HepG2 (cell line): ENCODE measurements around the gene CHKA. TPM values are rescaled to one million over a fixed set of nuclear protein-coding genes. Genes with fewer than 3 reads are reported as not detected.

ENCODE experiments used
- ARNT2 ChIP-seq: sonication (generic); formaldehyde crosslinking; IDR thresholded peaks from 2 replicates; pipeline ENCODE4 v1.8.0; 2022; ENCODE audit warnings: mild to moderate bottlenecking, low read depth, missing genetic modification reagents, moderate library complexity
- CBFB ChIP-seq: sonication (generic); formaldehyde crosslinking; IDR thresholded peaks from 2 replicates; pipeline ENCODE4 v1.4.0; 2020; ENCODE audit warnings: missing genetic modification reagents
- CEBPG ChIP-seq: IDR thresholded peaks from 2 replicates; pipeline ENCODE4 v1.6.1; 2016
- GABPB1 ChIP-seq: IDR thresholded peaks from 2 replicates; pipeline ENCODE4 v1.6.1; 2016; ENCODE audit warnings: mild to moderate bottlenecking, missing genetic modification reagents, moderate library complexity, missing compliant biosample characterization
- HMGXB4 ChIP-seq, 2 experiments: sonication (generic) in 1 of 2; formaldehyde crosslinking in 1 of 2; IDR thresholded peaks; 2 replicates each; pipeline versions ENCODE4 v1.4.0 to v1.6.1; 2018 to 2020; ENCODE audit warnings: missing genetic modification reagents in 2 of 2, borderline replicate concordance in 1 of 2, low read depth in 1 of 2, mild to moderate bottlenecking in 1 of 2, missing biosample characterization in 1 of 2
- HOXA3 ChIP-seq: sonication (generic); formaldehyde crosslinking; IDR thresholded peaks from 2 replicates; pipeline ENCODE4 v1.5.0; 2020; ENCODE audit warnings: missing genetic modification reagents
- NFKBIZ ChIP-seq: IDR thresholded peaks from 2 replicates; pipeline ENCODE4 v1.6.1; 2018; ENCODE audit warnings: missing genetic modification reagents, missing compliant biosample characterization
- NR2F2 ChIP-seq: IDR thresholded peaks from 2 replicates; pipeline ENCODE4 v1.6.1; 2012; ENCODE audit warnings: low read depth, inconsistent platforms, borderline replicate concordance
- SIN3A ChIP-seq: IDR thresholded peaks from 2 replicates; pipeline ENCODE4 v1.6.1; 2011; ENCODE audit warnings: low read depth, mild to moderate bottlenecking, control low read depth, low read length, borderline replicate concordance
- SKI ChIP-seq: fragments of 450-650 bp; IDR thresholded peaks from one replicate; pipeline ENCODE4 v1.6.1; 2018; ENCODE audit warnings: mild to moderate bottlenecking; ENCODE audit not compliant: partially characterized antibody
- SOX5 ChIP-seq: IDR thresholded peaks from 2 replicates; pipeline ENCODE4 v1.6.1; 2016; ENCODE audit warnings: borderline replicate concordance
- SOX6 ChIP-seq, 2 experiments: fragments of 450-650 bp in 1 of 2; sonication (generic) in 1 of 2; formaldehyde crosslinking in 1 of 2; IDR thresholded peaks; 2 replicates each; pipeline versions ENCODE4 v1.4.0 to v1.6.1; 2017 to 2020; ENCODE audit warnings: antibody characterized with exemption in 1 of 2, mild to moderate bottlenecking in 1 of 2, missing genetic modification reagents in 1 of 2
- TCF7 ChIP-seq: sonication (generic); IDR thresholded peaks from 2 replicates; pipeline ENCODE4 v1.6.1; 2016; ENCODE audit warnings: antibody characterized with exemption, low read depth
- TFAP4 ChIP-seq: sonication (generic); IDR thresholded peaks from 2 replicates; pipeline ENCODE4 v1.6.1; 2016; ENCODE audit warnings: low read depth, borderline replicate concordance
- ZBTB38 ChIP-seq: sonication (generic); formaldehyde crosslinking; IDR thresholded peaks from 2 replicates; pipeline ENCODE4 v1.5.1; 2020; ENCODE audit warnings: mild to moderate bottlenecking, missing genetic modification reagents
- ZNF3 ChIP-seq: IDR thresholded peaks from 2 replicates; pipeline ENCODE4 v1.7.0; 2017; ENCODE audit warnings: inconsistent platforms
- ZNF503 ChIP-seq: sonication (generic); formaldehyde crosslinking; IDR thresholded peaks from 2 replicates; pipeline ENCODE4 v1.4.0; 2020; ENCODE audit warnings: missing genetic modification reagents
- ZNF589 ChIP-seq: sonication (generic); formaldehyde crosslinking; conservative IDR thresholded peaks from 2 replicates; pipeline ENCODE4 v1.8.0; 2022; ENCODE audit warnings: mild to moderate bottlenecking, moderate library complexity, missing genetic modification reagents
- ZNF614 ChIP-seq: IDR thresholded peaks from 2 replicates; pipeline ENCODE4 v1.6.1; 2018; ENCODE audit warnings: missing biosample characterization, missing genetic modification reagents, inconsistent platforms, borderline replicate concordance
- polyA plus RNA-seq, 8 experiments: library from polyadenylated mRNA; depleted of rRNA in 3 of 8; stranded (reverse) in 7 of 8; unstranded in 1 of 8; fragments of >200 nt; fragmentation: Illumina TruSeq in 4 of 8; extraction: Trizol in 4 of 8; gene quantifications; 2 replicates each; pipeline versions ENCODE4 v1.2.1 to v1.2.3, GENCODE V29; 2011 to 2016; ENCODE audit warnings: low read depth in 4 of 8, missing spikeins in 1 of 8, mixed read lengths in 1 of 8; ENCODE audit not compliant: insufficient read depth in 1 of 8
- total RNA-seq, 5 experiments: library from RNA; depleted of rRNA; stranded (reverse); fragments of >200 nt; fragmentation: Illumina TruSeq; extraction: Trizol; gene quantifications; 2 replicates each; pipeline ENCODE4 v1.2.3, GENCODE V29; 2016; ENCODE audit warnings: low read depth in 1 of 5
- TF ChIP-seq, protein P1 (sequence below): IDR thresholded peaks from 2 replicates; pipeline ENCODE4 v1.6.1; 2018; ENCODE audit warnings: missing genetic modification reagents, mild to moderate bottlenecking, missing compliant biosample characterization
- TF ChIP-seq, protein P2 (sequence below): sonication (generic); formaldehyde crosslinking; IDR thresholded peaks from 2 replicates; pipeline ENCODE4 v1.5.0; 2020; ENCODE audit warnings: missing genetic modification reagents

Gene CHKA
- total and polyA plus RNA-seq, 2 of the 13 experiments (the other 11 are each of a cell fraction or from before 2014, with no cell fraction given) = 71.6 to 92.7 TPM

GRCh38 chr11:68099474-68100405, 21.4 kb downstream of the CHKA start (continued):
- TF ChIP-seq ZNF503 (CRISPR knock-in tag) = peak; percentile 97
- peak; percentile 87; the same call in 1 of the 2 replicates for TF ChIP-seq NR2F2
- peak; percentile 89 for TF ChIP-seq CEBPG
- TF ChIP-seq ARNT2 (CRISPR knock-in tag) = peak; percentile 31; the same call in 1 of the 2 replicates
- TF ChIP-seq GABPB1 (CRISPR knock-in tag) = peak; percentile 47; the same call in 1 of the 2 replicates
- TF ChIP-seq SKI = peak; percentile 89
- TF ChIP-seq, protein P1, sequence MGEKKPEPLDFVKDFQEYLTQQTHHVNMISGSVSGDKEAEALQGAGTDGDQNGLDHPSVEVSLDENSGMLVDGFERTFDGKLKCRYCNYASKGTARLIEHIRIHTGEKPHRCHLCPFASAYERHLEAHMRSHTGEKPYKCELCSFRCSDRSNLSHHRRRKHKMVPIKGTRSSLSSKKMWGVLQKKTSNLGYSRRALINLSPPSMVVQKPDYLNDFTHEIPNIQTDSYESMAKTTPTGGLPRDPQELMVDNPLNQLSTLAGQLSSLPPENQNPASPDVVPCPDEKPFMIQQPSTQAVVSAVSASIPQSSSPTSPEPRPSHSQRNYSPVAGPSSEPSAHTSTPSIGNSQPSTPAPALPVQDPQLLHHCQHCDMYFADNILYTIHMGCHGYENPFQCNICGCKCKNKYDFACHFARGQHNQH = peak; percentile 90
- TF ChIP-seq NFKBIZ (CRISPR knock-in tag) = peak; percentile 63; the same call in 1 of the 2 replicates
- TF ChIP-seq ZNF614 (CRISPR knock-in tag) = peak; percentile 81; the same call in 1 of the 2 replicates
- TF ChIP-seq TCF7 = peak; percentile 99
- peak; percentile 48 to 69; a peak in 3 of 4 replicates for TF ChIP-seq HMGXB4 (CRISPR knock-in tag; IDR thresholded peaks at IDR 0.05; ENCODE audit: borderline replicate concordance in 1 of 2, low read depth in 1 of 2)
- peak; percentile 79; the same call in 1 of the 2 replicates for TF ChIP-seq SIN3A
- no peak for TF ChIP-seq SOX6 (IDR thresholded peaks at IDR 0.05)
- TF ChIP-seq SOX6 (CRISPR knock-in tag; IDR thresholded peaks at IDR 0.05) = peak; percentile 93
- TF ChIP-seq SOX5 (CRISPR knock-in tag) = peak; percentile 89
- peak; percentile 83 for TF ChIP-seq HOXA3 (CRISPR knock-in tag)
- 0 out of 2 replicates have a peak, but pooled peaks have one; percentile 25 for TF ChIP-seq ZNF589 (CRISPR knock-in tag)
- TF ChIP-seq CBFB (CRISPR knock-in tag) = peak; percentile 64
- TF ChIP-seq TFAP4 = peak; percentile 71; the same call in 1 of the 2 replicates
- peak; percentile 81 for TF ChIP-seq ZNF3 (CRISPR knock-in tag)
- TF ChIP-seq, protein P2, sequence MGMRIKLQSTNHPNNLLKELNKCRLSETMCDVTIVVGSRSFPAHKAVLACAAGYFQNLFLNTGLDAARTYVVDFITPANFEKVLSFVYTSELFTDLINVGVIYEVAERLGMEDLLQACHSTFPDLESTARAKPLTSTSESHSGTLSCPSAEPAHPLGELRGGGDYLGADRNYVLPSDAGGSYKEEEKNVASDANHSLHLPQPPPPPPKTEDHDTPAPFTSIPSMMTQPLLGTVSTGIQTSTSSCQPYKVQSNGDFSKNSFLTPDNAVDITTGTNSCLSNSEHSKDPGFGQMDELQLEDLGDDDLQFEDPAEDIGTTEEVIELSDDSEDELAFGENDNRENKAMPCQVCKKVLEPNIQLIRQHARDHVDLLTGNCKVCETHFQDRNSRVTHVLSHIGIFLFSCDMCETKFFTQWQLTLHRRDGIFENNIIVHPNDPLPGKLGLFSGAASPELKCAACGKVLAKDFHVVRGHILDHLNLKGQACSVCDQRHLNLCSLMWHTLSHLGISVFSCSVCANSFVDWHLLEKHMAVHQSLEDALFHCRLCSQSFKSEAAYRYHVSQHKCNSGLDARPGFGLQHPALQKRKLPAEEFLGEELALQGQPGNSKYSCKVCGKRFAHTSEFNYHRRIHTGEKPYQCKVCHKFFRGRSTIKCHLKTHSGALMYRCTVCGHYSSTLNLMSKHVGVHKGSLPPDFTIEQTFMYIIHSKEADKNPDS (CRISPR knock-in tag) = peak; percentile 94; the same call in 1 of the 2 replicates
- peak; percentile 71 for TF ChIP-seq ZBTB38
